BJ (cell line): ENCODE measurements around the gene PTPN9. TPM values are rescaled to one million over a fixed set of nuclear protein-coding genes. Genes with fewer than 3 reads are reported as not detected.
A peak's percentile ranks its signal among the peaks of the same experiment; 100 is the strongest.

Experiments
- CTCF ChIA-PET: fragments of 350-600 bp; formaldehyde crosslinking; extraction: SDS; loops from one replicate; lab custom pipeline; 2021; ENCODE audit warnings: antibody characterized with exemption, inconsistent platforms; lab: Yijun Ruan, JAX
- POLR2A ChIA-PET: fragments of 300-600 bp; sonication (Branson Sonifier 250); formaldehyde crosslinking; extraction: SDS; loops from one replicate; lab custom pipeline; 2021; ENCODE audit warnings: antibody characterized with exemption; lab: Charles Lee
- DNase-seq: peaks from one replicate; pipeline ENCODE4 v3.0.0-alpha.2; 2011; ENCODE audit warnings: low read depth
- H3K27me3 ChIP-seq: 2 replicates; pipeline ENCODE4 v1.6.0; 2011; ENCODE audit warnings: low read length; ENCODE audit not compliant: control insufficient read depth, insufficient read depth
- H3K36me3 ChIP-seq: 2 replicates; pipeline ENCODE4 v1.5.1; 2011; ENCODE audit warnings: low read length; ENCODE audit not compliant: control insufficient read depth, insufficient read depth
- H3K4me3 ChIP-seq: 2 replicates; pipeline ENCODE4 v1.5.1; 2011; ENCODE audit warnings: low read depth, mild to moderate bottlenecking, control low read depth, low read length
- polyA plus RNA-seq: library from polyadenylated mRNA; depleted of rRNA; stranded (reverse); fragments of >200 nt; gene quantifications from 2 replicates; pipeline ENCODE4 v1.2.3, GENCODE V29; 2011
- TF ChIP-seq, protein P1 (sequence below): IDR thresholded peaks from 2 replicates; pipeline ENCODE4 v1.5.1; 2011; ENCODE audit warnings: low read depth, mild to moderate bottlenecking, control low read depth, inconsistent platforms, low read length, moderate library complexity; ENCODE audit not compliant: insufficient read depth

Gene PTPN9
- polyA plus RNA-seq, 1 experiment: 55.5 TPM

DNA sequence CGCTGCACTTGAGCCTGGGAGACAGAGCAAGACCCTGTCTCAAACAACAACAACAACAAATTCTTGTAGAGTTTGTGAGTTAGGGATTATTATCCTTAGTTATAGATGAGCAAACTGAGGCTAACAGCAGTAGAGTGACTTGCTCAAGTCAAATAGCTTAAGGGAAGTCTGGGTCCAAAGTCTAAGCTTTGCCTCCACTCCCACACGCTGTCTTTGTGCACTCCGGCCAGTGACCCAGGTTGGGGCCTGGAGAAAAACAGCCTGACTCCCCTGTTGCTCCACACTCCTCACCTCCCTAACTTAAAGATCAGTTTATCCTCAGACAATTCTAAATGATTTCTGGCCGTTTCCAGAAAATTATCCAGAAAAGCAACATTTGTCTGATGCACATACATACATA is 118.5 kb downstream of the PTPN9 start:
- Histone ChIP-seq H3K4me3 (no peak overlapping the region), H3K27me3 (no peaks in the 10 kb centered on the region), H3K36me3 (no peaks in the 10 kb centered on the region)
- TF ChIP-seq, protein P1, sequence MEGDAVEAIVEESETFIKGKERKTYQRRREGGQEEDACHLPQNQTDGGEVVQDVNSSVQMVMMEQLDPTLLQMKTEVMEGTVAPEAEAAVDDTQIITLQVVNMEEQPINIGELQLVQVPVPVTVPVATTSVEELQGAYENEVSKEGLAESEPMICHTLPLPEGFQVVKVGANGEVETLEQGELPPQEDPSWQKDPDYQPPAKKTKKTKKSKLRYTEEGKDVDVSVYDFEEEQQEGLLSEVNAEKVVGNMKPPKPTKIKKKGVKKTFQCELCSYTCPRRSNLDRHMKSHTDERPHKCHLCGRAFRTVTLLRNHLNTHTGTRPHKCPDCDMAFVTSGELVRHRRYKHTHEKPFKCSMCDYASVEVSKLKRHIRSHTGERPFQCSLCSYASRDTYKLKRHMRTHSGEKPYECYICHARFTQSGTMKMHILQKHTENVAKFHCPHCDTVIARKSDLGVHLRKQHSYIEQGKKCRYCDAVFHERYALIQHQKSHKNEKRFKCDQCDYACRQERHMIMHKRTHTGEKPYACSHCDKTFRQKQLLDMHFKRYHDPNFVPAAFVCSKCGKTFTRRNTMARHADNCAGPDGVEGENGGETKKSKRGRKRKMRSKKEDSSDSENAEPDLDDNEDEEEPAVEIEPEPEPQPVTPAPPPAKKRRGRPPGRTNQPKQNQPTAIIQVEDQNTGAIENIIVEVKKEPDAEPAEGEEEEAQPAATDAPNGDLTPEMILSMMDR: no peak
- POLR2A ChIA-PET: no interaction called here
- CTCF ChIA-PET: interaction anchor here (0.5 kb wide), 1 partner anchor 77 kb away, joined by 4 read pairs; no protein-coding TSS in a partner anchor
- no peak for DNase-seq

DNA sequence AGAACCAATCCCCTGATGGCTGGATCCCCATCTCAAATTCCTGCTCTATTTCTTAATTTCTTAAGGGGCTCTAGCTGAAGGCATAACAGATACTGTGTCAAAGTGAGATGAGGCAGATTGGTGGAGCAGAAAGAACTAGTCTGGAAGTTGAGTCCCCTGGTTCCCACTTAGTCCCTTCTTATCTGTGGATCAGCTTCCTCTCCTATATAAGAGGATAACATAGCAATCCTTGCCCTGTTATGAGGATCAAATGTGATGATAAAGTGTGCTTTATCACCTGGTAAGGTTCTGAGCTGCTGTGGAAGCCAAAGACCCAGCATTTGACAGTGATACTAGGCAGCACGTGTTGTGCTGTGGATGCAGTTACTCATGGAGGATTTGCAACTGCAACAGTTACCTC is 119.5 kb downstream of the PTPN9 start:
- H3K27me3 ChIP-seq: no peaks in the 10 kb centered on the region
- CTCF ChIA-PET: interaction anchor here (1.0 kb wide), 1 partner anchor 226 kb away, joined by 3 read pairs; no protein-coding TSS in a partner anchor
- POLR2A ChIA-PET: no interaction called here
- H3K36me3 ChIP-seq: no peaks in the 10 kb centered on the region
- H3K4me3 ChIP-seq: no peak overlapping the region
- TF ChIP-seq, protein P1: no peak
- no peak for DNase-seq

DNA sequence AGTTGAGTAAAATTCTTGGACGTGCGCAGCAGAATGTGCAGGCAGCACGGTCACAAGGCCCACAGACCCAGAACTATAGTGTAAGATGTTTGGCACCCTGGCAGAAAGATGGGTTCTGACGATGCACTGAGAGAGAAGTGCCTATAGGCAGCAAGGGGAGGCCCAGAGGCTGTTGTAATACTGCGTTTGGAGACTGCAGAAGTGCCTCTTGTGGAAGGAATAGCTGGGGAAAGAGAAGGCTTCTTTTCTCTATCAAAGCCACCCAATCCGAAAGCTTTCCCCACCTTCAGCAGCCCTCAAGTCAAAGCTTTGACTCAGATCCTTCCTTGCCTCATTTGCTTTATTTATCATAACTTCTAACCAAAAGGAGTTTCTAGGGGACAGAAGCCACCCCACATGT is 122.4 kb downstream of the PTPN9 start:
- H3K4me3 ChIP-seq: peak overlapping the region; percentile 59
- ChIA-PET POLR2A (no interaction called here), CTCF (interaction anchor here (1.0 to 2.5 kb wide), 4 partner anchors 52 to 238 kb away, joined by 3 to 9 read pairs (median 6); partner anchors contain the start of gene MAN2C1)
- H3K27me3 ChIP-seq: no peaks in the 10 kb centered on the region
- DNase-seq: no peak
- TF ChIP-seq, protein P1: no peak
- no peaks in the 10 kb centered on the region for H3K36me3 ChIP-seq

DNA sequence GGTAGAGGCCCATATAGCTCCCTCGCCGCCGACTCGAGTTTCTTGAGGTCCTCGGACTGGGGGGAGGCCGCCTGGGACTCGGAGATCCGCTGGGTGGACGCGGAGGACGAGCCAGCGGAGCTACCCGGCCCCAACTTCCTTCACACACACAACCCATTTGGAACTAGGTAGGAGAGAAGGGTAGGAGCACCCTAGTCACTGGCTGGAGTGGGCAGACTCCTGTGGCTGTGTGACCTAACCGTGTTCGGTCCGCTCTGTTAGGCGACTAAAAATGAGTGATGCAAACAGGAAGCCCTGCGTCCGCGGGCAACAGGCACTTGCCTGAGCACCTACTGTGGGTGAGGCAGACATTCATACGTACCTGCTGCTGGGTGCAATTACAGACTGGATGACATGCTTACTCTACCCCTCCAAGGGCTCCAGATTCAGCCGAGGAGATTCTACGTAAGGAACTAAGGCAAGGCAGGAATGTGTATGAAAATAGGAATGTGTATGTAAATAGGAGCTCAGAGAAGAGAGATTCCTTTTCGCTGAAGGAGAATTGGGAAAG is 123.1 kb downstream of the PTPN9 start:
- TF ChIP-seq, protein P1: no peak
- CTCF ChIA-PET: interaction anchor here (0.7 to 2.5 kb wide), 5 partner anchors 53 to 239 kb away, joined by 3 to 9 read pairs (median 6); partner anchors contain the start of gene MAN2C1
- Histone ChIP-seq H3K4me3 (peak overlapping the region; percentile 59), H3K36me3 (no peaks in the 10 kb centered on the region), H3K27me3 (no peaks in the 10 kb centered on the region)
- no peak for DNase-seq
- POLR2A ChIA-PET: interaction anchor here (0.8 to 1.5 kb wide), 2 partner anchors 88 to 191 kb away, joined by 3 to 5 read pairs; partner anchors contain the start of gene SNX33

DNA sequence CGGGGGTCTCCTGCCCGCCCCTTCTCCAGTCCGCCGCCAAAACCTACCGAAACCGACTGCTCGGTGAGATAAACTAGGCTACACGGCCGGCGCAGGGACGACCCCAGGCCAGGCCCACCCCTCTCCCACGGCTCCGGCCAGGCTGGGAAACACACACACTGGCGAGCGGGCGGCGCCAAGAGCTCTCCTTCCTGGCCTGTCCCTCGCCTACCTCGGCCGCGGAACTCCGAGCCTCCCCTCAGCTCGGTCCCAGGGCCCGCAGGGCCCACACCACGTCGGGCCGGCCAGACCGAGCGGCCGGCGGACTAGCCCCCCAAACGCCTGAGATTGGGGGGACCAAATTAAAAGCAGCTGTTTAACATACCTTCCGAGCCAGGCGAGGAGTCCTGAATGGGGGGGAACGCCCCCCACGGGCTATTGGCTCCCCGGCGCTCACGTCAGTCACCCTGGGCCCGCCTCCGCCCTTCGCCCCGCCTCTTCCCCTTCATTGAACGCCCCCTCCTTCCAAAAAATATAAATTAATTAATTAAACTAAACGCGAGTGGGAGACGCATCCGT is 123.6 kb downstream of the PTPN9 start:
- Histone ChIP-seq H3K36me3 (no peaks in the 10 kb centered on the region), H3K27me3 (no peaks in the 10 kb centered on the region), H3K4me3 (peak overlapping the region; percentile 59)
- DNase-seq: no peak
- POLR2A ChIA-PET: interaction anchor here (0.8 to 1.5 kb wide), 3 partner anchors 88 to 254 kb away, joined by 3 to 6 read pairs (median 5); partner anchors contain the start of genes C15orf39 and SNX33
- CTCF ChIA-PET: interaction anchor here (2.5 kb wide), 2 partner anchors 53 to 88 kb away, joined by 6 to 9 read pairs; partner anchors contain the start of gene MAN2C1
- TF ChIP-seq, protein P1: no peak
